Stimulated activated naive CD8-positive, alpha-beta T cell treated with anti-CD3 and anti-CD28 coated beads, Interleukin-15, Interleukin-2, amounts not matched to agents 100 U/mL and 50 U/mL, for 24 hours (primary cell): Measurements from ENCODE around the gene CEACAM16.
A peak's percentile ranks its signal among the peaks of the same experiment; 100 is the strongest.

ENCODE experiments used
- ATAC-seq: fragments of 150-1000 bp; cut with Tn5 transposase; one replicate; pipeline ENCODE4 v1.10.0; 2021
- DNase-seq: peaks from one replicate; pipeline ENCODE4 v3.0.0; 2021

CEACAM16 gene

GRCh38 chr19:44746616-44746945 lies 47.6 kb downstream of the CEACAM16 start:
- no peak for ATAC-seq
- no peak for DNase-seq

GRCh38 chr19:44746946-44747738 lies 48.2 kb downstream of the CEACAM16 start:
- DNase-seq (peak; percentile 96), ATAC-seq (peak; percentile 79)

GRCh38 chr19:44747739-44748425 lies 48.9 kb downstream of the CEACAM16 start:
- peak; percentile 24 for ATAC-seq
- DNase-seq, result no peak

GRCh38 chr19:44748426-44749254 lies 49.7 kb downstream of the CEACAM16 start, which contains the start of gene BCL3:
Gene BCL3 (plus strand): TSS chr19:44748708. CDS start chr19:44748791, 83 bp downstream.
- DNase-seq, result peak; percentile 75
- ATAC-seq, result peak; percentile 30

- DNase-seq, result no peak
Measured at GRCh38 chr19:44749292-44749691, 50.3 kb downstream of the CEACAM16 start.

GRCh38 chr19:44749994-44750393 lies 51.0 kb downstream of the CEACAM16 start:
- ATAC-seq, result no peak

More at GRCh38 chr19:44749292-44749691, 50.3 kb downstream of the CEACAM16 start:
- no peak for ATAC-seq

GRCh38 chr19:44752123-44752815 lies 53.3 kb downstream of the CEACAM16 start:
- no peak for DNase-seq
- ATAC-seq, result no peak

More at GRCh38 chr19:44749994-44750393, 51.0 kb downstream of the CEACAM16 start:
- no peak for DNase-seq

- DNase-seq (peak; percentile 96), ATAC-seq (peak; percentile 88)
Measured at GRCh38 chr19:44752816-44753625, 54.1 kb downstream of the CEACAM16 start.

- no peak for ATAC-seq
- DNase-seq, result no peak
Measured at GRCh38 chr19:44753626-44753931, 54.6 kb downstream of the CEACAM16 start.

- ATAC-seq (peak; percentile 41), DNase-seq (peak; percentile 91)
Measured at GRCh38 chr19:44753932-44754749, 55.2 kb downstream of the CEACAM16 start.

- no peak for ATAC-seq
- no peak for DNase-seq
Measured at GRCh38 chr19:44754750-44755080, 55.8 kb downstream of the CEACAM16 start.

- no peak for DNase-seq
- ATAC-seq, result no peak
Measured at GRCh38 chr19:44755219-44755618, 56.3 kb downstream of the CEACAM16 start.

GRCh38 chr19:44756089-44756562 lies 57.2 kb downstream of the CEACAM16 start:
- DNase-seq (no peak), ATAC-seq (no peak)

GRCh38 chr19:44757057-44757734 lies 58.2 kb downstream of the CEACAM16 start:
- DNase-seq (no peak), ATAC-seq (no peak)

- DNase-seq (no peak), ATAC-seq (no peak)
Measured at GRCh38 chr19:44757735-44758505, 59.0 kb downstream of the CEACAM16 start.

- DNase-seq (no peak), ATAC-seq (no peak)
Measured at GRCh38 chr19:44758596-44758995, 59.6 kb downstream of the CEACAM16 start.

- ATAC-seq (no peak), DNase-seq (no peak)
Measured at GRCh38 chr19:44759083-44759804, 60.3 kb downstream of the CEACAM16 start.
